OCI-LY3 (cell line): Measurements from ENCODE around the gene FGF11.

Experiments used
- H2AFZ ChIP-seq: fragments of 200-600, 300-600 bp; shearing (Covaris generic); 2 replicates; pipeline ENCODE4 v1.6.0; 2014; ENCODE audit warnings: antibody characterized with exemption, low read depth, low read length
- H3K27ac ChIP-seq: fragments of 200-600, 300-600 bp; sonication (generic); 2 replicates; pipeline ENCODE4 v1.5.1; 2014; ENCODE audit warnings: mild to moderate bottlenecking, low read length, moderate library complexity, mixed read lengths
- H3K27me3 ChIP-seq: fragments of 200-600, 300-600 bp; sonication (generic); 2 replicates; pipeline ENCODE4 v1.6.1; 2014; ENCODE audit warnings: low read depth, low read length, mixed read lengths
- H3K36me3 ChIP-seq: fragments of 200-600, 300-600 bp; sonication (generic); replicated peaks from 2 replicates; pipeline ENCODE3; 2014; ENCODE audit warnings: low read depth, low read length, mixed read lengths
- H3K4me1 ChIP-seq: fragments of 300-600, 200-600 bp; sonication (generic); 2 replicates; pipeline ENCODE4 v1.6.1; 2014; ENCODE audit warnings: low read length, mixed read lengths
- H3K4me2 ChIP-seq: fragments of 200-600, 300-600 bp; sonication (generic); 2 replicates; pipeline ENCODE4 v1.6.1; 2014; ENCODE audit warnings: low read length, mixed read lengths
- H3K4me3 ChIP-seq: fragments of 300-600, 200-600 bp; sonication (generic); 2 replicates; pipeline ENCODE4 v1.5.1; 2014; ENCODE audit warnings: antibody characterized with exemption, mild to moderate bottlenecking, low read length, moderate library complexity
- H3K79me2 ChIP-seq: fragments of 300-600, 200-600 bp; shearing (Covaris generic); 2 replicates; pipeline ENCODE4 v1.6.1; 2014; ENCODE audit warnings: mild to moderate bottlenecking, low read length, mixed read lengths
- H3K9ac ChIP-seq: fragments of 300-600, 200-600 bp; shearing (Covaris generic); 2 replicates; pipeline ENCODE4 v1.6.0; 2014; ENCODE audit warnings: mild to moderate bottlenecking, low read length, moderate library complexity
- H3K9me3 ChIP-seq: fragments of 200-600, 300-600 bp; shearing (Covaris generic); 2 replicates; pipeline ENCODE4 v1.6.1; 2014; ENCODE audit warnings: low read length, mixed read lengths; ENCODE audit not compliant: insufficient read depth
- H4K20me1 ChIP-seq: fragments of 200-600, 300-600 bp; sonication (generic); 2 replicates; pipeline ENCODE4 v1.6.1; 2016; ENCODE audit warnings: low read length, mixed read lengths; ENCODE audit not compliant: insufficient read depth
- CTCF ChIP-seq: fragments of 200-600, 300-600 bp; sonication (generic); IDR thresholded peaks from 2 replicates; pipeline ENCODE4 v1.5.1; 2014; ENCODE audit warnings: antibody characterized with exemption, low read length, low read depth
- EZH2phosphoT487 ChIP-seq: fragments of 200-600 bp; shearing (Covaris generic); IDR thresholded peaks from 2 replicates; pipeline ENCODE4 v1.6.1; 2018; ENCODE audit warnings: antibody characterized with exemption, mixed run types, low read depth

FGF11 gene

GRCh38 chr17:7437369-7437863 lies 1.9 kb upstream of the FGF11 start:
- H3K27ac ChIP-seq: no peak overlapping the region
- H4K20me1 ChIP-seq: no peaks in the 10 kb centered on the region
- no peak overlapping the region for H3K9ac ChIP-seq
- H2AFZ ChIP-seq: no peak overlapping the region
- H3K27me3 ChIP-seq: 0 out of 2 replicates have a peak, but pooled peaks cover 3% of the 10 kb centered on the region
- no peak for TF ChIP-seq EZH2phosphoT487
- no peak for TF ChIP-seq CTCF
- H3K36me3 ChIP-seq: no peaks in the 10 kb centered on the region
- no peaks in the 10 kb centered on the region for H3K9me3 ChIP-seq
- H3K4me3 ChIP-seq: no peak overlapping the region
- H3K4me1 ChIP-seq: peaks cover 12% of the 10 kb centered on the region
- H3K4me2 ChIP-seq: no peak overlapping the region
- H3K79me2 ChIP-seq: no peaks in the 10 kb centered on the region

- Histone ChIP-seq H3K9ac (no peak overlapping the region), H3K27me3 (0 out of 2 replicates have a peak, but pooled peaks cover 3% of the 10 kb centered on the region), H4K20me1 (no peaks in the 10 kb centered on the region), H3K79me2 (no peaks in the 10 kb centered on the region), H2AFZ (no peak overlapping the region), H3K36me3 (no peaks in the 10 kb centered on the region), H3K4me1 (peaks cover 12% of the 10 kb centered on the region), H3K4me2 (no peak overlapping the region), H3K4me3 (no peak overlapping the region), H3K27ac (no peak overlapping the region), H3K9me3 (no peaks in the 10 kb centered on the region)
- TF ChIP-seq EZH2phosphoT487: no peak
- no peak for TF ChIP-seq CTCF
Observed at GRCh38 chr17:7437950-7438614, 1.2 kb upstream of the FGF11 start.

GRCh38 chr17:7438656-7439460 lies 454 bp upstream of the FGF11 start:
- Histone ChIP-seq H4K20me1 (no peaks in the 10 kb centered on the region), H3K36me3 (no peaks in the 10 kb centered on the region), H3K4me3 (no peak overlapping the region), H3K9ac (no peak overlapping the region), H3K4me2 (no peak overlapping the region), H3K27me3 (0 out of 2 replicates have a peak, but pooled peaks cover 3% of the 10 kb centered on the region), H3K9me3 (no peaks in the 10 kb centered on the region), H3K27ac (no peak overlapping the region), H2AFZ (no peak overlapping the region), H3K79me2 (no peaks in the 10 kb centered on the region), H3K4me1 (peaks cover 12% of the 10 kb centered on the region)
- no peak for TF ChIP-seq CTCF
- TF ChIP-seq EZH2phosphoT487: no peak

GRCh38 chr17:7440113-7440833 lies 961 bp downstream of the FGF11 start:
- Histone ChIP-seq H3K4me2 (peak overlapping the region; percentile 60), H3K9me3 (no peaks in the 10 kb centered on the region), H3K4me1 (peaks cover 12% of the 10 kb centered on the region), H3K9ac (peak overlapping the region; percentile 35; the same call in 1 of the 2 replicates), H2AFZ (no peak overlapping the region), H3K79me2 (no peaks in the 10 kb centered on the region), H3K27ac (no peak overlapping the region), H3K27me3 (0 out of 2 replicates have a peak, but pooled peaks cover 3% of the 10 kb centered on the region), H4K20me1 (no peaks in the 10 kb centered on the region), H3K4me3 (peak overlapping the region; percentile 74), H3K36me3 (no peaks in the 10 kb centered on the region)
- TF ChIP-seq EZH2phosphoT487 (no peak), CTCF (no peak)
